HEK293T (cell line): Measurements from ENCODE around the gene AKT1.

Experiments
- ARNT ChIP-seq: fragments of 450-650 bp; IDR thresholded peaks from 2 replicates; pipeline ENCODE4 v1.6.1; 2017; ENCODE audit warnings: mild to moderate bottlenecking
- CTBP1 ChIP-seq: fragments of 450-650 bp; IDR thresholded peaks from 2 replicates; pipeline ENCODE4 v1.6.1; 2016; ENCODE audit warnings: borderline replicate concordance
- ELF4 ChIP-seq: fragments of 450-650 bp; IDR thresholded peaks from 2 replicates; pipeline ENCODE4 v1.6.1; 2017; ENCODE audit warnings: antibody characterized with exemption
- L3MBTL2 ChIP-seq: fragments of 450-650 bp; conservative IDR thresholded peaks from 2 replicates; pipeline ENCODE4 v1.6.1; 2016; ENCODE audit warnings: mild to moderate bottlenecking
- LEF1 ChIP-seq: fragments of 450-650 bp; IDR thresholded peaks from 2 replicates; pipeline ENCODE4 v1.6.1; 2017; ENCODE audit warnings: mild to moderate bottlenecking, borderline replicate concordance
- NFRKB ChIP-seq: fragments of 450-650 bp; IDR thresholded peaks from 2 replicates; pipeline ENCODE4 v1.6.1; 2016; ENCODE audit warnings: mild to moderate bottlenecking, moderate library complexity
- SP1 ChIP-seq: fragments of 450-650 bp; IDR thresholded peaks from 2 replicates; pipeline ENCODE4 v1.6.1; 2017

DNA sequence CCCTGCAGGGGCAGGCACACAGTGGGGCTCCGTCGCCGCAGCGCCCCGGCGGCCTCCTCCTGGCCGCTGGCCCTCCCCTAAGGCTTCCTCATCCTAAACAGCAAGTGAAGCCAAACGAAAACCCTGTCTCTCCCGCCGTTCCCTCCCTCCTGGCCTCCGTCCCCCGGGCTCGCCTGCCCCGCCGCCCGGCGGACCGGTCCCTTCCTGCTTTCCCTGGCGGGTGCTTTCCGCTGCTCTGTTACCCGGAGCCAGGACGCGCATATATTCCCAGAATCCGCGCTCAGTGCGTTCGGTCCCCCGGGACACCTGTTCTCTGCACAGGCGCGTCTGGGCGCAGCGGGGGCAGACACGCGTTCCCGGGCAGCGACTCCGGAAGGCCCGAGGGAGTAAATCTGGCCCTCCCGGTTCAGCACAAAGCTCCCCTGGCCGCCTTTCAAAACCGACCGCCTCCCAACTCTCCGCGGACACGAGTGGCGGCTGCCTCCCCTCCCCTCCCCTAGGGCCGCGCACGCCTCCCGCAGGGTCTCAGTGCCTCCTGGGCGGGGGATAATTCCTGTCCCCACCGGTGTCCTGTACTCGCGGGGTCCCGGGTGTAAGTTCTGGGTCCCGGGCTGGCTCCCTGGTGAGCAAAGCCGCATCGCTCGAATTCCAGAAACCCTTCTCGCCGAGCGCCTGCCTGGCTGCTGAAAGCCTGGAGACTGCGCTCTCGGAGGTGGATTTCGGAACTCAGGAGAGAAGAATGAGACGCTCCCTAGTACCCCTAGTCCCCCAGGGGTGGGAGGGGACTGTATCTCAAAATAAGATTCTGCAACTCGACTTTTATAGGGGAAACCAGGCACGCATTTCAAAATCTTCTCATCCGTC lies 48.1 kb upstream of the AKT1 start:
- no peak for TF ChIP-seq SP1
- no peak for TF ChIP-seq L3MBTL2
- TF ChIP-seq CTBP1 = no peak
- TF ChIP-seq NFRKB = no peak
- no peak for TF ChIP-seq ELF4
- TF ChIP-seq LEF1 = no peak
- TF ChIP-seq ARNT = no peak
